Measurements from ENCODE around the gene ATIC. TPM values are rescaled to one million over a fixed set of nuclear protein-coding genes. Genes with fewer than 3 reads are reported as not detected.

Gene ATIC
- total RNA-seq, 1 donor from 2014 or later = 161 TPM

DNA sequence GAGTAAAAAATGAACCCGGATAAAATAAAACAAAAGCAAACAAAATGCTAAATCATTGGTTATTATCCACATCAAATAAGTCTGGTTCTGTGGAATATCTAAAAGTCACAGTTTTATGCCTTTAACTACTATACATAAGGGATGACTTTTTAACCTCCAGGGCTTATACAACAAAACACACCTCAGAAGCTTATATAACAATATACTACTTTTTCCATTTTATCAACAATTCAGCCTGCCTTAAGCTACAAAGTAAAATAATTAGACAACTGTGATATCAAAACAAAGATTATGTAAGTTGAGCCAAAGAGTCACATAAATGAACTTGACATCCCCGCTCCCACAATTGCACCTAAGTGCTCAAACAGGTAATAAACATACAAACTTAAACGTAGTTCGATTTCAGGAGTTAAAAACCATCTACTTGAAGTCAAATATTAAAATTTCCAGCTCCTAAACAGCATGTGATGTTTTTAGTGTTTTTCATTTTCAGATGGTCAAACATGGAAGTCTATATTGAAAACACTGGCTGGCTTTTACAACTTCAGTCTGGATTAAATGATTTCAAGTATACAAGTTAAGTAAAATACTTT is 54.7 kb downstream of the ATIC start:
- intact Hi-C loops (cut with micrococcal nuclease) = no loop called here
- no peak for DNase-seq
- ChIA-PET CTCF (no interaction called here), POLR2A (no interaction called here)
- no peak for ATAC-seq (ENCODE audit: low read depth)
- Mint-ChIP-seq H3K9me3 (no peaks in the 10 kb centered on the region), H3K36me3 (ENCODE audit: low read depth) (peaks cover 35% of the 10 kb centered on the region), H3K4me1 (peaks cover 3% of the 10 kb centered on the region), H3K27ac (no peak overlapping the region), H3K4me3 (no peak overlapping the region), H3K27me3 (no peaks in the 10 kb centered on the region)
- no peak for TF ChIP-seq CTCF (IDR thresholded peaks at IDR 0.05)

- Mint-ChIP-seq H3K27me3 (no peaks in the 10 kb centered on the region), H3K9me3 (no peaks in the 10 kb centered on the region), H3K4me3 (no peak overlapping the region), H3K27ac (no peak overlapping the region), H3K4me1 (peaks cover 3% of the 10 kb centered on the region), H3K36me3 (ENCODE audit: low read depth) (peaks cover 29% of the 10 kb centered on the region)
- CTCF ChIA-PET = no interaction called here
- intact Hi-C loops (cut with micrococcal nuclease) = no loop called here
- POLR2A ChIA-PET = no interaction called here
- DNase-seq (no peak), ATAC-seq (ENCODE audit: low read depth) (no peak)
- TF ChIP-seq CTCF (IDR thresholded peaks at IDR 0.05) = no peak
Measured at GRCh38 chr2:215367662-215368492, 56.0 kb downstream of the ATIC start.

GRCh38 chr2:215368493-215368809 is 56.6 kb downstream of the ATIC start:
- Mint-ChIP-seq H3K27me3 (no peaks in the 10 kb centered on the region), H3K27ac (no peak overlapping the region), H3K36me3 (ENCODE audit: low read depth) (peaks cover 24% of the 10 kb centered on the region), H3K4me3 (no peak overlapping the region), H3K9me3 (no peaks in the 10 kb centered on the region), H3K4me1 (no peaks in the 10 kb centered on the region)
- DNase-seq (no peak), ATAC-seq (ENCODE audit: low read depth) (no peak)
- no peak for TF ChIP-seq CTCF (IDR thresholded peaks at IDR 0.05)
- POLR2A ChIA-PET = no interaction called here
- CTCF ChIA-PET = no interaction called here
- intact Hi-C loops (cut with micrococcal nuclease) = no loop called here

DNA sequence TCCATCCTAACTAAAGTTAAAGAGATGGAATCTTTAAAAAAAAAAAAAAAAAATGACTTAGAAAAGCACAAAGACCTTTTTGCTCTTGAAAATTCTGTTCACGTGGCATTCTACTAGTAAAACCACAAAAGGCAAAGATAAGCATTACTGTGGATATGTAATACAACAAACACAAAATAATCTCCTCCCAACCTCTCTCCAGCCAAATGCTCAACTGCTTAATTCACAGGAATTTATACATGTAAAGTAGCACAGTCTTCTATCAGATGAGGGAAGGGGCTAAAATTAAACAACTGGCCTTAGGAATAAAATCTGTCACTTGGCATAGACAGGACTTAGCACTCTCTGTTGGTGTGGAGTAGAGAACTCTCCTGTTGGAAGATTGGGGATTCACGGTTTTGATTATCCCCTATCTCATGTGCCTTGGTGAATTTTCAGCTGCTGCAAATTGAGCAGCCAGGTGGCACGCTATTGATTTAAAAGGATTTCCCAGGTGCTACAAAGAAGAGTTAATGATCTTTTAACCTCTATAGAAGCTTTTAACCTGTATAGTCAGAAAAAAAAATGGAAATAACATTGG is 57.4 kb downstream of the ATIC start:
- Mint-ChIP-seq H3K4me1 (no peaks in the 10 kb centered on the region), H3K4me3 (no peak overlapping the region), H3K27ac (no peak overlapping the region), H3K36me3 (ENCODE audit: low read depth) (peaks cover 19% of the 10 kb centered on the region), H3K9me3 (peaks cover 4% of the 10 kb centered on the region), H3K27me3 (no peaks in the 10 kb centered on the region)
- no peak for DNase-seq
- POLR2A ChIA-PET = no interaction called here
- ATAC-seq (ENCODE audit: low read depth) = no peak
- no peak for TF ChIP-seq CTCF (IDR thresholded peaks at IDR 0.05)
- CTCF ChIA-PET = no interaction called here
- intact Hi-C loops (cut with micrococcal nuclease) = no loop called here

DNA sequence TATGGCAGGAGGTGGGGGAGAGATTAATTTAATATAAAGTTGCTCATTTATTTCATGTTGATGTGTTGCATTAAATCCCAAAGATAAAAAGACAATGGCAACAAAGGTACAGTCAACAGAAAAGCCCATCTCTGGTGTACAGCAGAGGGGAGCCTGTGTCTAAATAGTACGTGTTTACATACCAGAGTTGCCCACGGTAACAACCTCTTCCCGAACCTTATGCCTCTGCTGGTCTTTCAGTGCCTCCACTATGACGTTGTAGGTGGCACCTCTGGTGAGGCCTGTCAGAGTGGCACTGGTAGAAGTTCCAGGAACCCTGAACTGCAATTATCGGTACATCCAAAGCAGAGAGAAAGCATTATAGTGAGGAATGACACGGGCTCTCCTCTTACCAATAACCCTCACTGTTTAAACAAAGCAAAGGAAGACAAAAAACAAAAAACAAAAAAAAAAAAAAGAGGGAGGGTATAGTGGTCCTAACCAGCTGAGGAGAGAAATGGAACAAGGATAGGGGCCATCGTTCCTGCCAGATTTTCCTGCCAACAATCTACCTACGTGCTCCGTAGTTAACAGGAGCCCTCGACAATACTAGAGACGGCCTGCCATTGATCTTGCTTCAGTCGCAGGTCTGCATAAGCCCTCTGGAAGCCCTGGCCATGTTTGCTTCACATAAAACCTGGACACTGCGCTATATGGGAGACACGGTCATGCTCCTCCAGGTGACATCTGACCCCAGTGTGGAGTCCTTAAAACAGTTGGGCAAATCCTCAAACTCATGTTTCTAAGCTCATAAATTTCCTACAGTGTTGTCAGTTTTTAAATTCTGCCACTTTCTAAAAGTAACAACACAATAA is 58.5 kb downstream of the ATIC start:
- Mint-ChIP-seq H3K4me3 (no peak overlapping the region), H3K27ac (no peak overlapping the region), H3K36me3 (ENCODE audit: low read depth) (peaks cover 18% of the 10 kb centered on the region), H3K9me3 (peaks cover 8% of the 10 kb centered on the region), H3K4me1 (no peaks in the 10 kb centered on the region), H3K27me3 (no peaks in the 10 kb centered on the region)
- POLR2A ChIA-PET = no interaction called here
- ATAC-seq (ENCODE audit: low read depth) (no peak), DNase-seq (no peak)
- intact Hi-C loops (cut with micrococcal nuclease) = no loop called here
- CTCF ChIA-PET = no interaction called here
- TF ChIP-seq CTCF (IDR thresholded peaks at IDR 0.05) = no peak
